Adipocyte (in vitro differentiated cells): ENCODE results near the gene RPP14.
"Not testable (repeated sequence)": the region's sequence is repeated elsewhere in the genome, so short reads cannot be mapped to it uniquely, and the experiment has no call there.

ENCODE experiments used
- DNase-seq: peaks from one replicate; pipeline ENCODE4 v3.0.0-alpha.2; 2015; ENCODE audit warnings: low read depth
- H3K27me3 ChIP-seq: replicated peaks from 2 replicates; pipeline ENCODE4 v1.7.0; 2013; ENCODE audit warnings: mild to moderate bottlenecking, low read length, moderate library complexity; ENCODE audit not compliant: control insufficient read depth, insufficient read depth
- H3K36me3 ChIP-seq: 2 replicates; pipeline ENCODE4 v1.7.0; 2013; ENCODE audit warnings: low read length, mild to moderate bottlenecking, moderate library complexity; ENCODE audit not compliant: control insufficient read depth, insufficient read depth, severe bottlenecking
- H3K4me1 ChIP-seq: 2 replicates; pipeline ENCODE4 v1.7.0; 2013; ENCODE audit warnings: mild to moderate bottlenecking, low read length, moderate library complexity; ENCODE audit not compliant: control insufficient read depth, insufficient read depth
- H3K4me3 ChIP-seq: 2 replicates; pipeline ENCODE4 v1.7.0; 2013; ENCODE audit warnings: mild to moderate bottlenecking, low read length, moderate library complexity
- H3K9ac ChIP-seq: 2 replicates; pipeline ENCODE4 v1.7.0; 2013; ENCODE audit warnings: mild to moderate bottlenecking, low read length, moderate library complexity
- H3K9me3 ChIP-seq: 2 replicates; pipeline ENCODE4 v1.7.0; 2013; ENCODE audit warnings: mild to moderate bottlenecking, low read length, moderate library complexity; ENCODE audit not compliant: control insufficient read depth

RPP14 gene

GRCh38 chr3:58334013-58334321, 27.9 kb downstream of the RPP14 start:
- H3K4me1 ChIP-seq: peaks cover 44% of the 10 kb centered on the region
- peak overlapping the region; percentile 90 for H3K9ac ChIP-seq
- no peaks in the 10 kb centered on the region for H3K9me3 ChIP-seq
- H3K4me3 ChIP-seq: peak overlapping the region; percentile 93
- DNase-seq: peak; percentile 36
- no peaks in the 10 kb centered on the region for H3K27me3 ChIP-seq
- H3K36me3 ChIP-seq: no peaks in the 10 kb centered on the region

DNA sequence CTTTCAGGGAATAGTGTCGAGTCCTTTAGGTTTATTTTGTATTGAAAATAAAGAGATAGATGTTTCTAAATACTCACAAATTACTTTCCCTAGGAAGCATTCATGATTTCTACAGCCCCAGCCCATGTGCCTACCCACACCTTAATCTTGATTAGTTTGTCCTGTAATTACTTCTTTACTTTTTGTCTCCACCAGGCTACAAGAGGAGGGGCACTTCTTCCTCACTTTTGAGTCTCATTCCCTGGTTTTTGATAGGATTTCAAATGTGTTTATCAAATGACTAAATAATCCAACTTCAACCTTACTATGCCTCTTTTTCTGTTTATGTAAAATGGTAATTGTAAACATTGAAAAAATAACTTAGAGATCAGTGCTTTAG, 28.4 kb downstream of the RPP14 start:
- Histone ChIP-seq H3K27me3 (no peaks in the 10 kb centered on the region), H3K9me3 (no peaks in the 10 kb centered on the region), H3K4me1 (peaks cover 44% of the 10 kb centered on the region), H3K9ac (peak overlapping the region; percentile 90), H3K4me3 (peak overlapping the region; percentile 93), H3K36me3 (no peaks in the 10 kb centered on the region)
- DNase-seq: no peak

- H3K36me3 ChIP-seq: peaks cover under 1% of the 10 kb centered on the region
- H3K27me3 ChIP-seq: no peaks in the 10 kb centered on the region
- peak overlapping the region; percentile 93 for H3K4me3 ChIP-seq
- peaks cover 40% of the 10 kb centered on the region for H3K4me1 ChIP-seq
- no peaks in the 10 kb centered on the region for H3K9me3 ChIP-seq
- peak overlapping the region; percentile 77 for H3K9ac ChIP-seq
- no peak for DNase-seq
Measured at GRCh38 chr3:58335652-58335947, 29.6 kb downstream of the RPP14 start.

GRCh38 chr3:58336135-58336882, 30.3 kb downstream of the RPP14 start:
- Histone ChIP-seq H3K4me1 (peaks cover 38% of the 10 kb centered on the region), H3K9ac (no peak overlapping the region), H3K9me3 (no peaks in the 10 kb centered on the region), H3K4me3 (no peak overlapping the region), H3K27me3 (no peaks in the 10 kb centered on the region), H3K36me3 (peaks cover 5% of the 10 kb centered on the region)
- DNase-seq: peak; percentile 58

- Histone ChIP-seq H3K36me3 (peaks cover 5% of the 10 kb centered on the region), H3K4me1 (peaks cover 37% of the 10 kb centered on the region), H3K27me3 (no peaks in the 10 kb centered on the region), H3K4me3 (no peak overlapping the region), H3K9ac (no peak overlapping the region), H3K9me3 (no peaks in the 10 kb centered on the region)
- DNase-seq: no peak
Measured at GRCh38 chr3:58337190-58337589, 31.1 kb downstream of the RPP14 start.

DNA sequence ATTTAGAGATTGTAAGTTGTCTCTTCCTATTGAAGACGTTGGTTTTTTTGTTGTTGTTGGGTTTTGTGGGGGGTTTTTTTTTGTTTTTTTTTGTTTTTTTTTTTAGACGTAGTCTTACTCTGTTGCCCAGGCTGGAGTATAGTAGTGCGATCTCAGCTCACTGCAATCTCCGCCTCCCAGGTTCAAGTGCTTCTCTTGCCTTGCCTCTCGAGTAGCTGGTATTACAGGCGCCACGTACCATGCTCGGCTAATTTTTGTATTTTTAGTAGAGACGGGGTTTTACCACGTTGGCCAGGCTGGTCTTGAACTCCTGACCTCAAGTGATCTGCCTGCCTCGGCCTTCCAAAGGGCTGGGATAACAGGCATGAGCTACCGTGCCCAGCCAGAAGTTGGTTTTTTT, 33.1 kb downstream of the RPP14 start:
- H3K36me3 ChIP-seq, H3K4me3 ChIP-seq, DNase-seq, H3K27me3 ChIP-seq, H3K9me3 ChIP-seq, H3K9ac ChIP-seq: not testable (repeated sequence)
- H3K4me1 ChIP-seq: peaks cover 34% of the 10 kb centered on the region

DNA sequence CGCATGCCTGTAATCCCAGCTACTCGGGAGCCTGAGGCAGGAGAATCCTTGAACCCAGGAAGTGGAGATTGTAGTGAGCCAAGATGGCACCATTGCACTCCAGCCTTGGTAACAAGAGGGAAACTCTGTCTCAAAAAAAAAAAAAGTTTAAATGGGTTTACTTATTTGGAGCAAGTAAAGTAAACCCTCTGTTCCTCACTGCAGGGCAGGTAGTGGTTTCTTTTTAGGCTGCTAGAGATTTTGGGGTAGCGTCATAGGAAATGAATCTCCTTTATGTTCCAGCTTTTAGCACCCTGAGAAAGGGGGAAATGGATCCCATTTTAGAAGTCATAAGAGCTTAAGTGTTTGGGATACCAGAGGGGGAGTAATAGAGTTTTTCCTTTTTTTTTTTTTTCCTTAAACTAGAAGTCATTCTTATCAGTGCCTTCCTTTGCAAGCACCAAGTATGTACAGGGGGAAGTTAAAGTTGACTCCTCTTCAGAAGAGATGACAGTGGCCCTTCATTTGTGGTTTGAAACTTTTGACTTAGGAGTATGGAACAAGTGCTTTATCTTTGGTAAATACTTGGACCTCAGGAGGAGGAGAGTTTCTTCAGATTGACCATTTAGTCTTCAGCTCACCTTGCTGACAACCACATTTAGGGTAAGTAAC, 34.7 kb downstream of the RPP14 start:
- Histone ChIP-seq H3K4me3 (no peak overlapping the region), H3K27me3 (no peaks in the 10 kb centered on the region), H3K9ac (no peak overlapping the region), H3K4me1 (peaks cover 21% of the 10 kb centered on the region), H3K36me3 (peaks cover 9% of the 10 kb centered on the region), H3K9me3 (no peaks in the 10 kb centered on the region)
- DNase-seq: no peak

GRCh38 chr3:58341376-58341775, 35.3 kb downstream of the RPP14 start:
- Histone ChIP-seq H3K4me3 (no peak overlapping the region), H3K9me3 (no peaks in the 10 kb centered on the region), H3K9ac (no peak overlapping the region), H3K27me3 (no peaks in the 10 kb centered on the region), H3K4me1 (peaks cover 17% of the 10 kb centered on the region), H3K36me3 (peaks cover 9% of the 10 kb centered on the region)
- DNase-seq: no peak

DNA sequence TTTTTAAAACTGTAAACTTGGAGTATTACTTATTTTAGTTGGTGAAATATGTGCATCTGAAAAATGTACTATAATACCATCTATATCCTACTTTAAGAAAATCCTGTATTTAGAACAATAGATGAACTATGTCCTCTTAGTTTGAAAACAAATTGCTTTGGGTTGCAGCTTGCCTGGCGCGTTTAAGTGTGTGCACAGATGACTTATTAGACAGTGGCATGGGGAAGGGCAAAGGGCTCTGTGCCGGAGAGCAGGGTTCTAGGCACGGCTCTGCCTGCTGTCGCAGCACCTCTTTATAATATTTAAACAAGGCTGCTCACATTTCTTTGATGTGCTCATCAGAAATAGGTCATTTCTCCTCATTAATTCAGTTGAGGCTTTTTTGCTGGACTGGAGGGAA, 36.6 kb downstream of the RPP14 start:
- DNase-seq: no peak
- peaks cover 11% of the 10 kb centered on the region for H3K4me1 ChIP-seq
- H3K9ac ChIP-seq: no peak overlapping the region
- no peak overlapping the region for H3K4me3 ChIP-seq
- no peaks in the 10 kb centered on the region for H3K9me3 ChIP-seq
- peaks cover 9% of the 10 kb centered on the region for H3K36me3 ChIP-seq
- no peaks in the 10 kb centered on the region for H3K27me3 ChIP-seq

- no peak for DNase-seq
- Histone ChIP-seq H3K9me3 (no peaks in the 10 kb centered on the region), H3K9ac (no peak overlapping the region)
Measured at GRCh38 chr3:58345457-58345856, 39.4 kb downstream of the RPP14 start.

GRCh38 chr3:58346368-58346767, 40.3 kb downstream of the RPP14 start:
- H3K27me3 ChIP-seq: no peaks in the 10 kb centered on the region
- no peaks in the 10 kb centered on the region for H3K9me3 ChIP-seq
- H3K4me1 ChIP-seq: peaks cover 23% of the 10 kb centered on the region
- H3K4me3 ChIP-seq: no peak overlapping the region
- peaks cover 4% of the 10 kb centered on the region for H3K36me3 ChIP-seq
- no peak overlapping the region for H3K9ac ChIP-seq
- DNase-seq: no peak

More at GRCh38 chr3:58345457-58345856, 39.4 kb downstream of the RPP14 start:
- Histone ChIP-seq H3K4me1 (peaks cover 16% of the 10 kb centered on the region), H3K4me3 (no peak overlapping the region), H3K27me3 (no peaks in the 10 kb centered on the region), H3K36me3 (peaks cover 9% of the 10 kb centered on the region)

DNA sequence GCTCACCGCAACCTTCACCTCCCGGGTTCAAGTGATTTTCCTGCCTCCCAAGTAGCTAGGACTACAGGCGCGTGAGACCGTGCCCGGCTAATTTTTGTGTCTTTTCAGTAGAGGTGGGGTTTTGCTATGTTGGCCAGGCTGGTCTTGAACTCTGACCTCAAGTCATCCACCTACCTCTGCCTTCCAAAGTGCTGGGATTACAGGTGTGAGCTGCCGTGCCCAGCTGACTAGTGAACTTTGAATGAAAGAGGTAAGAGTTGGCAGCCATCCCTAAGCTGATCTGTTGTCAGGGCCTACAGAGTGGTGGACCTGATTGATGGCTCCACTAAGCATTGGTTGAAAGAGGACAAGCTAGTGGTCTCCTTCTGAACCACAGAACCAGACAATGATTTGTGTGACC, 41.9 kb downstream of the RPP14 start:
- H3K9ac ChIP-seq: no peak overlapping the region
- no peaks in the 10 kb centered on the region for H3K27me3 ChIP-seq
- no peak overlapping the region for H3K4me3 ChIP-seq
- H3K9me3 ChIP-seq: no peaks in the 10 kb centered on the region
- peaks cover 18% of the 10 kb centered on the region for H3K4me1 ChIP-seq
- H3K36me3 ChIP-seq: peaks cover 4% of the 10 kb centered on the region
- DNase-seq: no peak
